Osteoblast (primary cell): ENCODE data around the gene MYOG. TPM values are rescaled to one million over a fixed set of nuclear protein-coding genes. Genes with fewer than 3 reads are reported as not detected.
A peak's percentile ranks its signal among the peaks of the same experiment; 100 is the strongest.

Experiments used
- DNase-seq: peaks from one replicate; pipeline ENCODE4 v3.0.0; 2011; ENCODE audit warnings: low spot score, mixed read lengths; ENCODE audit not compliant: insufficient read length; ENCODE audit errors: missing footprints
- H2AFZ ChIP-seq: 2 replicates; pipeline ENCODE4 v1.6.0; 2011; ENCODE audit warnings: mild to moderate bottlenecking, low read length
- H3K27ac ChIP-seq: 2 replicates; pipeline ENCODE4 v1.5.1; 2011; ENCODE audit warnings: mild to moderate bottlenecking, low read depth, low read length, moderate library complexity
- H3K27me3 ChIP-seq: 2 replicates; pipeline ENCODE4 v1.6.0; 2012; ENCODE audit warnings: mild to moderate bottlenecking, control low read depth, inconsistent platforms, low read length, moderate library complexity; ENCODE audit not compliant: insufficient read depth
- H3K36me3 ChIP-seq: 2 replicates; pipeline ENCODE4 v1.5.1; 2011; ENCODE audit warnings: mild to moderate bottlenecking, low read length, control low read depth, moderate library complexity; ENCODE audit not compliant: insufficient read depth
- H3K4me1 ChIP-seq: 2 replicates; pipeline ENCODE4 v1.5.1; 2011; ENCODE audit warnings: mild to moderate bottlenecking, low read length, control low read depth, moderate library complexity; ENCODE audit not compliant: insufficient read depth
- H3K4me2 ChIP-seq: 2 replicates; pipeline ENCODE4 v1.6.0; 2011; ENCODE audit warnings: mild to moderate bottlenecking, low read length; ENCODE audit not compliant: insufficient read depth
- H3K4me3 ChIP-seq: fragments of 200-600 bp; sonication (generic); 3 replicates; pipeline ENCODE4 v1.5.1; 2012; ENCODE audit warnings: mild to moderate bottlenecking, low read length, inconsistent platforms; ENCODE audit not compliant: insufficient read depth
- H3K79me2 ChIP-seq: 2 replicates; pipeline ENCODE4 v1.6.0; 2012; ENCODE audit warnings: mild to moderate bottlenecking, low read length, control low read depth, inconsistent platforms; ENCODE audit not compliant: insufficient read depth
- H3K9me3 ChIP-seq: 2 replicates; pipeline ENCODE4 v1.5.1; 2011; ENCODE audit warnings: low read depth, low read length, control low read depth
- H4K20me1 ChIP-seq: 2 replicates; pipeline ENCODE4 v1.6.0; 2012; ENCODE audit warnings: mild to moderate bottlenecking, low read length, control low read depth; ENCODE audit not compliant: insufficient read depth
- total RNA-seq: library from RNA; depleted of rRNA; stranded (reverse); fragments of >200 nt; gene quantifications from 2 replicates; pipeline ENCODE4 v1.2.3, GENCODE V29; 2012
- TF ChIP-seq, protein P1 (sequence below): IDR thresholded peaks from 2 replicates; pipeline ENCODE4 v1.5.1; 2011; ENCODE audit warnings: mild to moderate bottlenecking, low read depth, low read length, moderate library complexity; ENCODE audit errors: extremely low read depth

MYOG gene
- total RNA-seq, 1 donor = not detected

DNA sequence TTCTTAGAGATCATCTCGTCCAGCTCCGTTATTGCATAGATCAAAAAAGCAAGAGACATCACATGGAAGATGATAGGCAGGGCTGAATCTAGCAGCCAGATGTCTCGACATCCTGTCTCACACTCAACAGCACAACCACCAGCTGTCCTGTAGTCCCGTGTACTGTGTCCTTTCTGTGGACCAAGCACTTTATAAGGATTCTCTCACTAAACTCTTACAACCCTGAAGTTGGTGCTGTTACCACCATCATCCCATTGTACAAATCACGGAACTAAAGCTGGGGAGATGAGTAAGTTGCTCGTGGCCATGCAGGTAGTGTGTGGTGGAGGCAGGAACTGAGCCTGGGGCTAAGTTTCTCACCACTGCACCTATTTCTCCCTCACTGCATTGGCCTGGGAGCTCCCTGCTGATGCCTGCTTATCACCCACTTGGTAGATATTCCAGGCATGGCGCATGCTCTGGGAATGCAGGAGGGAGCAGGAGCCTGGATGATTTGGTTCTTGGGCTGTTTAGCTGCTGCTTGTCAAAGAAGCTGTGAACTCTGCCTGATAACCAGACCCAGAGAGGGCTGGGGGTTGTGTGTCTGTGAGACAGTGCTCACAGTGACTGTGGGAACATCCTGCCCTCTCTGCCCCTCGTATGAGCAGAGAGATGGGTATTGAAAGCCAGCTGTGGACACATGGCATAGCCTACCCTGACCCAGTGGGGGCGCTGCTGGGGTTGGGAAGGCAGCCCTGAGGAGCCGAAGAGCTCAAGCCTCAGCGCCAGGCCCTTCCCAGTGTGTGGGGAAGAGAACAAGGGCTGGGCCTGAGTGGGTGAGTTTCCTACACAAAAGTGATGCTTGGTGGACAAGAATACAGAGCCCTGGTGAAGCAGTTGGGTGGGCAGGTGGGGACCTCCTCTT, 46.0 kb downstream of the MYOG start:
- Histone ChIP-seq H3K4me3 (no peak overlapping the region), H3K36me3 (no peaks in the 10 kb centered on the region), H4K20me1 (no peaks in the 10 kb centered on the region), H3K9me3 (no peaks in the 10 kb centered on the region), H3K27ac (no peak overlapping the region), H3K27me3 (no peaks in the 10 kb centered on the region), H3K79me2 (no peaks in the 10 kb centered on the region), H2AFZ (no peak overlapping the region), H3K4me1 (peaks cover 17% of the 10 kb centered on the region), H3K4me2 (no peak overlapping the region)
- peak; percentile 19 for DNase-seq
- TF ChIP-seq, protein P1, sequence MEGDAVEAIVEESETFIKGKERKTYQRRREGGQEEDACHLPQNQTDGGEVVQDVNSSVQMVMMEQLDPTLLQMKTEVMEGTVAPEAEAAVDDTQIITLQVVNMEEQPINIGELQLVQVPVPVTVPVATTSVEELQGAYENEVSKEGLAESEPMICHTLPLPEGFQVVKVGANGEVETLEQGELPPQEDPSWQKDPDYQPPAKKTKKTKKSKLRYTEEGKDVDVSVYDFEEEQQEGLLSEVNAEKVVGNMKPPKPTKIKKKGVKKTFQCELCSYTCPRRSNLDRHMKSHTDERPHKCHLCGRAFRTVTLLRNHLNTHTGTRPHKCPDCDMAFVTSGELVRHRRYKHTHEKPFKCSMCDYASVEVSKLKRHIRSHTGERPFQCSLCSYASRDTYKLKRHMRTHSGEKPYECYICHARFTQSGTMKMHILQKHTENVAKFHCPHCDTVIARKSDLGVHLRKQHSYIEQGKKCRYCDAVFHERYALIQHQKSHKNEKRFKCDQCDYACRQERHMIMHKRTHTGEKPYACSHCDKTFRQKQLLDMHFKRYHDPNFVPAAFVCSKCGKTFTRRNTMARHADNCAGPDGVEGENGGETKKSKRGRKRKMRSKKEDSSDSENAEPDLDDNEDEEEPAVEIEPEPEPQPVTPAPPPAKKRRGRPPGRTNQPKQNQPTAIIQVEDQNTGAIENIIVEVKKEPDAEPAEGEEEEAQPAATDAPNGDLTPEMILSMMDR = peak; percentile 26

DNA sequence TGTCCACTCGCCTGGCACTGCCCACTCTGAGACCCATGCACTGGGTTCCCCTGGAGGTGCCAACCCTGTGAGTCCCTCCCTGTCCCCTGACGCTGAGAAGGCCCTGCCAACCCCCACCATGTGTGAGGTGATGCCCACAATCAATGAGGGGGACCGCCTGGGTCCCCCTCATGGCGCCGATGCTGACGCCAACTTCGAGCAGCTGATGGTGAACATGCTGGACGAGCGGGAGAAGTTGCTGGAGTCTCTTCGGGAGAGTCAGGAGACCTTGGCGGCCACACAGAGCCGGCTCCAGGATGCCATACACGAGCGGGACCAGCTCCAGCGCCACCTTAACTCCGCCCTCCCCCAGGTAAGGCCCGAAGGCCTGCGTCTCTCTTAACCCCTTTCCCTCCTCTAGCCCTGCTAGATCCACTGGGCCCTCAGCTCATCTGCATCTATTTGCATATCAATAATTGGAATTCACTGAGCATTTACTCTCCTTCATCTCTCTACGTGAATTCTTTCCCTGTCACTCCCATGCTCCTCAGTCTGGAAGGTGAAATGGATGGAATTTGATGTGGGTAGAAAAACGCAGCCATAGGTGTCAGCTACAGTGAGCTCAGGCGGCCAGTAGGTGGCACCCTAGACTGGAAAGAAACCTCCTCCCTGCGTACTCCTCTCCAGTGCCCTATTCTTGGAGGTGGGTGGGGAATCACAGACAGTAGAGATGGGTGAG, 46.8 kb downstream of the MYOG start:
- no peak overlapping the region for H3K4me3 ChIP-seq
- peak; percentile 95 for DNase-seq
- H2AFZ ChIP-seq = no peak overlapping the region
- H3K36me3 ChIP-seq = no peaks in the 10 kb centered on the region
- H3K9me3 ChIP-seq = no peaks in the 10 kb centered on the region
- no peaks in the 10 kb centered on the region for H3K27me3 ChIP-seq
- H3K79me2 ChIP-seq = no peaks in the 10 kb centered on the region
- H3K27ac ChIP-seq = no peak overlapping the region
- H3K4me2 ChIP-seq = no peak overlapping the region
- peaks cover 17% of the 10 kb centered on the region for H3K4me1 ChIP-seq
- H4K20me1 ChIP-seq = no peaks in the 10 kb centered on the region
- TF ChIP-seq, protein P1 = peak; percentile 99

DNA sequence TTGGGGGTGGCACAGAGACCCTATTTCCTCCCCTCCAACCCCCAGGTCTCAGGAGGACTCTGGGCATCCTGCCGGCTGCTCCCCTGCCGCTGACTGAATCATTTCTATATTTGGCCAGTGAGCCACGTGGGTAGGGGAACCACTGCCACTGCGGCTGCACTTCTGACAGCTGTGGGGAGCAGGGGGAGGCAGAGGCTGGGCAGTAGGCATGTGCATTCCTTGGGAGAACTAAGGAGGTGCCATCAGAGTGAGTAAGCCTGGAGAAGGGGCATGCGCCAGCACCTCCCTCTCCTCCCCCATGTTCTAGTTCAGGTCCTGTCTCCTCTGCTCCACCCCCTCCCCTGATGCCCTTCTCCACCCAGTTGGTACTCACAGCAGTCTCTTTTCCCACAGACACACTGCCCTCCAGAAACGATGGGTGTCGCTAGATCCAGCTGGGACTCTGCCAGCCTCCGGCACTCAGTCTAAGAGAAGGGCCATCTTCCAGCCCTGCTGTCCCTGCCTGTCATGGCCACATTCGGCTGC, 47.5 kb downstream of the MYOG start:
- H3K4me2 ChIP-seq = peak overlapping the region; percentile 69
- no peaks in the 10 kb centered on the region for H3K9me3 ChIP-seq
- H3K36me3 ChIP-seq = no peaks in the 10 kb centered on the region
- H3K27me3 ChIP-seq = no peaks in the 10 kb centered on the region
- H3K4me3 ChIP-seq = peak overlapping the region; percentile 31
- no peaks in the 10 kb centered on the region for H4K20me1 ChIP-seq
- peak overlapping the region; percentile 48 for H3K27ac ChIP-seq
- H2AFZ ChIP-seq = peak overlapping the region; percentile 66
- peak; percentile 98 for DNase-seq
- TF ChIP-seq, protein P1 = peak; percentile 36
- peaks cover 17% of the 10 kb centered on the region for H3K4me1 ChIP-seq
- no peaks in the 10 kb centered on the region for H3K79me2 ChIP-seq
